Right lobe of liver (tissue), 4 donors: ENCODE data around the gene KCND1.
A peak's percentile ranks its signal among the peaks of the same experiment; 100 is the strongest.

Experiments used
- CTCF ChIP-seq, 4 donors: fragments of 200-600 bp in 3 of 4; fragments of 450-650 bp in 1 of 4; IDR thresholded peaks; one replicate each; pipeline versions ENCODE4 v1.5.1 to v1.8.0; 2016 to 2022; ENCODE audit warnings: antibody characterized with exemption in 4 of 4, mild to moderate bottlenecking in 2 of 4
- POLR2A ChIP-seq: fragments of 450-650 bp; IDR thresholded peaks from one replicate; pipeline ENCODE4 v1.6.1; 2017; ENCODE audit warnings: antibody characterized with exemption, mild to moderate bottlenecking
- donor health status: DM: no; HTN: no; CAD: no.
- donor health status: DM: no; HTN: no; CAD: no.
- donor health status: DM: no; HTN: yes; CAD: no.

- TF ChIP-seq CTCF (IDR thresholded peaks at IDR 0.05) (peak in 2 of 4 donors; percentile 9 to 11), POLR2A (no peak)
Measured at GRCh38 chrX:48937054-48937907, 34.4 kb downstream of the KCND1 start.
